ENCODE measurements around the gene FERMT2.

The FERMT2 gene

GRCh38 chr14:52862632-52863333 is 88.1 kb downstream of the FERMT2 start:
- DNase-seq, result no peak

- DNase-seq, result no peak
Observed at GRCh38 chr14:52861403-52861802, 89.4 kb downstream of the FERMT2 start.

- DNase-seq, result no peak
Observed at GRCh38 chr14:52860910-52861309, 89.9 kb downstream of the FERMT2 start.

GRCh38 chr14:52860209-52860608 is 90.6 kb downstream of the FERMT2 start:
- DNase-seq, result no peak

- DNase-seq, result no peak
Observed at GRCh38 chr14:52856139-52856538, 94.7 kb downstream of the FERMT2 start.

- DNase-seq, result no peak
Observed at GRCh38 chr14:52853522-52853854, 97.4 kb downstream of the FERMT2 start.

GRCh38 chr14:52852810-52853521 is 97.9 kb downstream of the FERMT2 start:
- no peak for DNase-seq

GRCh38 chr14:52850451-52850909 is 100.4 kb downstream of the FERMT2 start:
- DNase-seq, result no peak

- no peak for DNase-seq
Observed at GRCh38 chr14:52848626-52849025, 102.2 kb downstream of the FERMT2 start.

- DNase-seq, result no peak
Observed at GRCh38 chr14:52846591-52846990, 104.3 kb downstream of the FERMT2 start.

GRCh38 chr14:52845081-52845480 is 105.8 kb downstream of the FERMT2 start:
- no peak for DNase-seq

- DNase-seq, result no peak
Observed at GRCh38 chr14:52844262-52845060, 106.4 kb downstream of the FERMT2 start.

GRCh38 chr14:52840877-52841276 is 110.0 kb downstream of the FERMT2 start:
- DNase-seq, result no peak

- no peak for DNase-seq
Observed at GRCh38 chr14:52837451-52837850, 113.4 kb downstream of the FERMT2 start.

GRCh38 chr14:52836063-52836462 is 114.8 kb downstream of the FERMT2 start:
- DNase-seq, result no peak

- DNase-seq, result no peak
Observed at GRCh38 chr14:52835122-52835903, 115.5 kb downstream of the FERMT2 start.

- no peak for DNase-seq
Observed at GRCh38 chr14:52834440-52834842, 116.4 kb downstream of the FERMT2 start.

GRCh38 chr14:52833891-52834290 is 117.0 kb downstream of the FERMT2 start:
- DNase-seq, result no peak

GRCh38 chr14:52829527-52830185 is 121.2 kb downstream of the FERMT2 start:
- no peak for DNase-seq

GRCh38 chr14:52827426-52827825 is 123.4 kb downstream of the FERMT2 start:
- no peak for DNase-seq

GRCh38 chr14:52825085-52825484 is 125.8 kb downstream of the FERMT2 start:
- no peak for DNase-seq

- DNase-seq, result no peak
Observed at GRCh38 chr14:52824462-52824861, 126.4 kb downstream of the FERMT2 start.

Data from CD4-positive, alpha-beta T cell treated with Interleukin-21 for 1 hour (primary cell).